Measurements from ENCODE around the gene MARK3. TPM values are rescaled to one million over a fixed set of nuclear protein-coding genes. Genes with fewer than 3 reads are reported as not detected.
"Not testable (repeated sequence)": the region's sequence is repeated elsewhere in the genome, so short reads cannot be mapped to it uniquely, and the experiment has no call there.

Gene MARK3
- total RNA-seq, 1 donor from 2014 or later: 77.9 TPM

DNA sequence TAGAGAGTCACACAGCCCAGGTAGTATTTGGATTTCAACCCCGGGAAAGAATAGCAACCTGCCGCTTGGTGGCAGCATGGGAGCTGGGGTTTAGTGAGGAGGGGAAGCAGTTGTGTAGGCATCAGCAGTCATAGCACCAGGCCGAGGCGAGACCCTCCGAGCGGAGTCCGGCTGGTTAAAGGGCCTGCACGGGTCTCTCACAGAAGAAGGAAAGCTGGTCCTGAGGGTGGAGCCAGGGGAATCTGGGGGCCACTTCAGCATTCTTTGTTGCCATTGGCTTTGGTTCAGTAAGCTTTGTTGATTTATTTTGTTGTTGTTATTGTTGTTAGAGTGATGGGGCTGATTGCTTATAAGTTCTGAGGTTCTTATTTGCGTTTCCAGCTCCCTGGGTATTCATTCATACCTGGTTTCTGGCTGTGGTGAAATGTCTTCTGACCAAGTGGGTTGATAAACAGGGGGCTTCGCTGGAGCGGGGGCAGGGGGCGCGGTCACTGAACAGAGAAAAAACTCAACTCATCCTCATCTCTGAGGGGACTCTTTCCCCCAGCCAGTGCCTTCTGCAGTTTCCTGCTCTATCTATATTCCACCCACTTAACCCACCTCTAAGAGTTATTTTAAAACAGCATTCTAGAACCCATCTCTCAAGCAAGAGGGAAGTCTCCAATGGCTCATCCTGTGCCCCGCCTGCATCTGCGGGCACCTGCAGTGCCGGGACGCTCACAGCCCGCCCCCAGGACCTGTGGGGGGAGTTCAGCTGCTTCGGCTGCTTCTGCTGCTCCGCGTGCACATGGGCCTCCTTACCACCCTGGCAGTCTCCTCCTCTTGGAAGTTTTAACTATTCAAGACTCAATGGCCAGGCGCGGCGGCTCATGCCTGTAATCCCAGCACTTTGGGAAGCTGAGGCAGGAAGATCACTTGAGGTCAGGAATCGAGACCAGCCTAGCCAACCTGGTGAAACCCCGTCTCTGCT lies 125.8 kb downstream of the MARK3 start:
- Histone ChIP-seq H3K4me3 (ENCODE audit: low read depth, low read length) (no peak overlapping the region), H3K36me3 (ENCODE audit: control insufficient read depth, insufficient read depth, low read length) (peaks cover 5% of the 10 kb centered on the region), H3K27me3 (ENCODE audit: control insufficient read depth, insufficient read depth, low read length) (no peaks in the 10 kb centered on the region)
- FAIRE-seq: no peak
- DNase-seq (ENCODE audit: low read depth): no peak
- no peak for TF ChIP-seq CTCF (IDR thresholded peaks at IDR 0.05; ENCODE audit: insufficient read depth, low read length, severe bottlenecking)

GRCh38 chr14:103512180-103512579 lies 127.0 kb downstream of the MARK3 start:
- not testable (repeated sequence) for FAIRE-seq

GRCh38 chr14:103512701-103513611 lies 127.7 kb downstream of the MARK3 start:
- DNase-seq (ENCODE audit: low read depth) (peak; percentile 98), FAIRE-seq (peak; percentile 100)
- no peaks in the 10 kb centered on the region for H3K27me3 ChIP-seq (ENCODE audit: control insufficient read depth, insufficient read depth, low read length)
- TF ChIP-seq CTCF (IDR thresholded peaks at IDR 0.05; ENCODE audit: insufficient read depth, low read length, severe bottlenecking): no peak
- H3K4me3 ChIP-seq (ENCODE audit: low read depth, low read length): no peak overlapping the region
- peaks cover 2% of the 10 kb centered on the region for H3K36me3 ChIP-seq (ENCODE audit: control insufficient read depth, insufficient read depth, low read length)

More at GRCh38 chr14:103512180-103512579, 127.0 kb downstream of the MARK3 start:
- H3K4me3 ChIP-seq (ENCODE audit: low read depth, low read length); H3K27me3 ChIP-seq (ENCODE audit: control insufficient read depth, insufficient read depth, low read length); DNase-seq (ENCODE audit: low read depth); H3K36me3 ChIP-seq (ENCODE audit: control insufficient read depth, insufficient read depth, low read length): not testable (repeated sequence)

DNA sequence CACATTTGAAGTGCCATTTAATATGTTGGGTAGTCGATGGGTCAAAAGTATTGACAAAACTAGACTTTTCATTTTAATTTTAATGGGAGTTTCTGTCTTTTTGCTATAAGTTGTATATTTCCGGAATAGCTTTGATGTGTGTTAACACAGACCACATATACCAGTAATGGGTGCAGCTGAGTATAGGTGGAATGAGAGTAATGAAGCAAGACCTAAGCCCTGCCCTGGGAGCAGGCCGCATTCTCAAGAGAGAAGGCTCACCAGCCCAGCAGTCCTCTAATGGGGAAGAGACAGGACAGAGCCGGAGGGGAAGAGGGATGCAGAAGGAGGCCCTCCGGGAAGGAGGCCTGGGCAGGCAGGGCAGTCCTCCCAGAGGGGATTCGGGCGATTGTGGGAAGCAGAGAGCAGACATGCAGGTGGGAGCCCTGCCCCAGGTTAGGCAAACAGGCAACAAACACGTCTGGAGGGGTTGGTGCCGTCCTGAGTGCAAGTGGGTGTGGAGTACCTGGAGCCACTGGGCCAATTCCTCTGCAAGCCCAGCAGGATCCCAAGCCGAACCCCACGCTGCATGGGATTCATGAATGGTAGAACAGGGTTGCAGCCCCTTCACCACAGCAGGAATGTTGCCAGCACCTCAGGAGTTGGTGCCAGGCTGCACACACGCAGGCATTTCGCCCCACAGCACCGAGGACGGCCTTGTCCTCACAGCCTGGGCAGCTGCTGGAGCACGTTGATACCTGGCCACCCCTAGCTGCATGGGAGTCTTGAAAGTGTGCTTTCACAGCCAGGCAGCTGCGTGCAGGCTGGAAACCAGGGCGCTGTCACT lies 129.6 kb downstream of the MARK3 start:
- no peak for FAIRE-seq
- Histone ChIP-seq H3K36me3 (ENCODE audit: control insufficient read depth, insufficient read depth, low read length) (peaks cover 2% of the 10 kb centered on the region), H3K4me3 (ENCODE audit: low read depth, low read length) (no peak overlapping the region), H3K27me3 (ENCODE audit: control insufficient read depth, insufficient read depth, low read length) (no peaks in the 10 kb centered on the region)
- no peak for DNase-seq (ENCODE audit: low read depth)
- no peak for TF ChIP-seq CTCF (IDR thresholded peaks at IDR 0.05; ENCODE audit: insufficient read depth, low read length, severe bottlenecking)

DNA sequence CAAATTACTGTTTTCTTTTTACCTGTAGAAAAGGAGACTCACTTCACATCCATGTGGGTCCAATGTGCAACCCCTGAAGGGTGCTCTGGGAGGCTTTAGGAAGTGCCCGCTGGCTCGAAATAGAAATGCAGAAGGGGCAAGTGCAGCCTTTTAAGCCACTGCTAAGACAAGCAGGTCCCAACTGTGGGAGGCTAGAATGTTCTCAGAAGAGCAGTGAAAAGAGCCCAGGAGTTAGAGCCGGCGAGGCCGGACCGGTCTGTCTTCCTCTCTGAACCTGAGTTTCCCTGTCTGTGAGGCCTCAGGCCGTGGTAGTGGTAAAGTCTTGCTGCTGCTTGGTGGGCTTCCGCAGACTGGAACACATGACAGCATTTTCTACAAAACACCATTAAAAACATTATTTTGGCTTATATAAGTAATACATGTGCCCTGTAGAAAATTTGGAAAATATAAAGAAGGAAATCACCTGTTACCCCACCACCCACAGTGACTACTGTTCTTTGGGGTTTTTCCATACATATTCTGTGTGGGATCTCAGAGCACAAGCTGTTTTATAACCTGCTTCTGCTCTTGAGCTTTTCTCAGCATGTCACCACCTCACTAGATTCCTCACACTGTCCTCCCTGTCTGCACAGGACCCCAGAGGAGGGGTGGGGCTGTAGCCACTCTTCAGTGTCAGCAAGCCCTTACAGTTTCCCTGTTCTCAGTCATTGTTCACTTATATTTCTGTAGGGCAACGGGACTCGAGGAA lies 131.4 kb downstream of the MARK3 start:
- no peak for DNase-seq (ENCODE audit: low read depth)
- H3K36me3 ChIP-seq (ENCODE audit: control insufficient read depth, insufficient read depth, low read length): no peaks in the 10 kb centered on the region
- H3K4me3 ChIP-seq (ENCODE audit: low read depth, low read length): no peak overlapping the region
- no peak for FAIRE-seq
- TF ChIP-seq CTCF (IDR thresholded peaks at IDR 0.05; ENCODE audit: insufficient read depth, low read length, severe bottlenecking): no peak
- no peaks in the 10 kb centered on the region for H3K27me3 ChIP-seq (ENCODE audit: control insufficient read depth, insufficient read depth, low read length)

Data from bronchial epithelial cell (primary cell).